Measurements from ENCODE around the gene SUPT16H. TPM values are rescaled to one million over a fixed set of nuclear protein-coding genes. Genes with fewer than 3 reads are reported as not detected.
A peak's percentile ranks its signal among the peaks of the same experiment; 100 is the strongest.
"Not testable (repeated sequence)": the region's sequence is repeated elsewhere in the genome, so short reads cannot be mapped to it uniquely, and the experiment has no call there.

SUPT16H gene
- total RNA-seq, 1 donor from 2014 or later, result 168 TPM

GRCh38 chr14:21308479-21309237 is 75.2 kb downstream of the SUPT16H start:
- H3K27me3 Mint-ChIP-seq (ENCODE audit: low read depth), result peaks cover 6% of the 10 kb centered on the region
- H3K4me1 Mint-ChIP-seq (ENCODE audit: low read depth), result peaks cover 17% of the 10 kb centered on the region
- H3K36me3 Mint-ChIP-seq (ENCODE audit: low read depth), result no peaks in the 10 kb centered on the region
- intact Hi-C loops (cut with micrococcal nuclease), result loop anchor here (2.0 kb wide), 1 partner anchor 40 kb away; the partner anchor contains the start of gene HNRNPC
- H3K9me3 Mint-ChIP-seq, result no peaks in the 10 kb centered on the region
- peak overlapping the region; percentile 53 for H3K27ac Mint-ChIP-seq
- peak overlapping the region; percentile 74 for H3K4me3 Mint-ChIP-seq (ENCODE audit: low read depth)
- DNase-seq (ENCODE audit: low spot score), result peak; percentile 67

GRCh38 chr14:21308132-21308478 is 75.7 kb downstream of the SUPT16H start:
- H3K4me3 Mint-ChIP-seq (ENCODE audit: low read depth), result peak overlapping the region; percentile 74
- peaks cover 6% of the 10 kb centered on the region for H3K27me3 Mint-ChIP-seq (ENCODE audit: low read depth)

GRCh38 chr14:21307637-21308036 is 76.2 kb downstream of the SUPT16H start:
- H3K27ac Mint-ChIP-seq, result no peak overlapping the region
- H3K9me3 Mint-ChIP-seq, result no peaks in the 10 kb centered on the region
- H3K4me3 Mint-ChIP-seq (ENCODE audit: low read depth), result no peak overlapping the region
- intact Hi-C loops (cut with micrococcal nuclease), result loop anchor here (2.0 kb wide), 1 partner anchor 39 kb away; the partner anchor contains the start of gene HNRNPC
- peaks cover 17% of the 10 kb centered on the region for H3K4me1 Mint-ChIP-seq (ENCODE audit: low read depth)
- no peak for DNase-seq (ENCODE audit: low spot score)
- H3K27me3 Mint-ChIP-seq (ENCODE audit: low read depth), result peaks cover 6% of the 10 kb centered on the region
- no peaks in the 10 kb centered on the region for H3K36me3 Mint-ChIP-seq (ENCODE audit: low read depth)

More at GRCh38 chr14:21308132-21308478, 75.7 kb downstream of the SUPT16H start:
- H3K4me1 Mint-ChIP-seq (ENCODE audit: low read depth), result peaks cover 17% of the 10 kb centered on the region
- no peak for DNase-seq (ENCODE audit: low spot score)
- peak overlapping the region; percentile 53 for H3K27ac Mint-ChIP-seq
- H3K36me3 Mint-ChIP-seq (ENCODE audit: low read depth), result no peaks in the 10 kb centered on the region
- intact Hi-C loops (cut with micrococcal nuclease), result loop anchor here (2.0 kb wide), 1 partner anchor 39 kb away; the partner anchor contains the start of gene HNRNPC
- no peaks in the 10 kb centered on the region for H3K9me3 Mint-ChIP-seq

- H3K4me3 Mint-ChIP-seq (ENCODE audit: low read depth); intact Hi-C loops (cut with micrococcal nuclease); H3K9me3 Mint-ChIP-seq; DNase-seq (ENCODE audit: low spot score); H3K27ac Mint-ChIP-seq; H3K36me3 Mint-ChIP-seq (ENCODE audit: low read depth); H3K4me1 Mint-ChIP-seq (ENCODE audit: low read depth): not testable (repeated sequence)
- peaks cover 18% of the 10 kb centered on the region for H3K27me3 Mint-ChIP-seq (ENCODE audit: low read depth)
Observed at GRCh38 chr14:21302836-21303140, 81.0 kb downstream of the SUPT16H start.

GRCh38 chr14:21302013-21302835 is 81.6 kb downstream of the SUPT16H start:
- H3K4me1 Mint-ChIP-seq (ENCODE audit: low read depth), result peaks cover 3% of the 10 kb centered on the region
- intact Hi-C loops (cut with micrococcal nuclease), result no loop called here
- no peak overlapping the region for H3K4me3 Mint-ChIP-seq (ENCODE audit: low read depth)
- no peak for DNase-seq (ENCODE audit: low spot score)
- no peaks in the 10 kb centered on the region for H3K36me3 Mint-ChIP-seq (ENCODE audit: low read depth)
- H3K27ac Mint-ChIP-seq, result no peak overlapping the region
- no peaks in the 10 kb centered on the region for H3K9me3 Mint-ChIP-seq
- peaks cover 18% of the 10 kb centered on the region for H3K27me3 Mint-ChIP-seq (ENCODE audit: low read depth)

Other genes starting within 250 kb of the SUPT16H start
- not detected in 2 replicates for gene OR5AU1, start 228.0 kb downstream of the SUPT16H start, total RNA-seq
- gene HNRNPC, start 114.6 kb downstream of the SUPT16H start, total RNA-seq, result 972 and 976 TPM in 2 replicates
- not detected in 2 replicates for gene RPGRIP1, start 103.9 kb downstream of the SUPT16H start, total RNA-seq
- gene CHD8, start 72.1 kb upstream of the SUPT16H start, total RNA-seq, result 120 and 124 TPM in 2 replicates
- 27.4 and 30.5 TPM in 2 replicates for gene RAB2B, start 92.9 kb upstream of the SUPT16H start, total RNA-seq
- 68.1 and 70.1 TPM in 2 replicates for gene TOX4, start 93.2 kb upstream of the SUPT16H start, total RNA-seq
- 76.7 and 80.5 TPM in 2 replicates for gene METTL3, start 127.3 kb upstream of the SUPT16H start, total RNA-seq
- gene SALL2, start 142.3 kb upstream of the SUPT16H start, total RNA-seq, result 2.6 and 2.7 TPM in 2 replicates
- gene OR10G3, start 196.1 kb upstream of the SUPT16H start, total RNA-seq, result not detected in 2 replicates